CD4-positive, alpha-beta memory T cell (primary cell): Measurements from ENCODE around the gene FAM193A. TPM values are rescaled to one million over a fixed set of nuclear protein-coding genes. Genes with fewer than 3 reads are reported as not detected.

Experiments used
- CTCF ChIA-PET: fragments of 350-600 bp; sonication (Branson Sonifier 250); formaldehyde crosslinking; loops from one replicate; lab custom pipeline; 2021; ENCODE audit warnings: inconsistent platforms; ENCODE audit not compliant: partially characterized antibody; lab: Charles Lee
- POLR2A ChIA-PET: fragments of 350-600 bp; sonication (Branson Sonifier 250); formaldehyde crosslinking; loops from one replicate; lab custom pipeline; 2021; ENCODE audit not compliant: partially characterized antibody; lab: Charles Lee
- DNase-seq, 5 donors: peaks; one replicate each; pipeline versions ENCODE4 v3.0.0 to v3.0.0-alpha.2; 2020 to 2022; ENCODE audit warnings: mixed read lengths in 1 of 5
- H3K27ac ChIP-seq: one replicate; pipeline ENCODE4 v1.7.0; 2013; ENCODE audit warnings: low read depth, low read length
- H3K27me3 ChIP-seq: 2 replicates; pipeline ENCODE4 v1.7.0; 2013; ENCODE audit warnings: mild to moderate bottlenecking, low read length, moderate library complexity; ENCODE audit not compliant: insufficient read depth
- H3K36me3 ChIP-seq: 2 replicates; pipeline ENCODE4 v1.7.0; 2013; ENCODE audit warnings: mild to moderate bottlenecking, low read length, moderate library complexity; ENCODE audit not compliant: insufficient read depth
- H3K4me1 ChIP-seq: 2 replicates; pipeline ENCODE4 v1.7.0; 2013; ENCODE audit warnings: mild to moderate bottlenecking, low read length, moderate library complexity; ENCODE audit not compliant: insufficient read depth
- H3K4me3 ChIP-seq, 2 donors: one replicate each; pipeline ENCODE4 v1.7.0; 2013; ENCODE audit warnings: low read length in 2 of 2, mild to moderate bottlenecking in 1 of 2
- H3K9me3 ChIP-seq, 2 donors: one replicate each; pipeline ENCODE4 v1.7.0; 2013; ENCODE audit warnings: low read length in 2 of 2, control low read depth in 1 of 2; ENCODE audit not compliant: control insufficient read depth in 1 of 2
- H3K27ac Mint-ChIP-seq, 7 donors: one replicate each; pipeline ENCODE4 v1.8.0; 2020 to 2021; ENCODE audit warnings: mixed read lengths in 7 of 7, mild to moderate bottlenecking in 6 of 7, inconsistent platforms in 3 of 7, moderate library complexity in 3 of 7
- H3K27me3 Mint-ChIP-seq, 2 donors: one replicate each; pipeline ENCODE4 v1.8.0; 2020 to 2021; ENCODE audit warnings: mixed read lengths in 2 of 2
- H3K36me3 Mint-ChIP-seq, 2 donors: one replicate each; pipeline ENCODE4 v1.8.0; 2020 to 2021; ENCODE audit warnings: mixed read lengths in 2 of 2, inconsistent platforms in 1 of 2, mild to moderate bottlenecking in 1 of 2
- H3K4me1 Mint-ChIP-seq, 4 donors: one replicate each; pipeline ENCODE4 v1.8.0; 2020 to 2021; ENCODE audit warnings: mixed read lengths in 4 of 4, mild to moderate bottlenecking in 1 of 4
- H3K4me3 Mint-ChIP-seq, 8 donors: one replicate each; pipeline ENCODE4 v1.8.0; 2020 to 2021; ENCODE audit warnings: mixed read lengths in 8 of 8, mild to moderate bottlenecking in 7 of 8, moderate library complexity in 6 of 8, inconsistent platforms in 3 of 8
- H3K9me3 Mint-ChIP-seq, 8 donors: one replicate each; pipeline ENCODE4 v1.8.0; 2020 to 2021; ENCODE audit warnings: mixed read lengths in 8 of 8, mild to moderate bottlenecking in 5 of 8, inconsistent platforms in 3 of 8, moderate library complexity in 1 of 8
- intact Hi-C: fragments of 100-400 bp; cut with micrococcal nuclease; formaldehyde crosslinking; loops from one replicate; pipeline ENCODE4 v1.15.1; 2023
- polyA plus RNA-seq, 2 donors: library from polyadenylated mRNA; unstranded; fragments of 300-500 nt; fragmentation: Illumina TruSeq; gene quantifications; one replicate each; pipeline ENCODE4 v1.2.3, GENCODE V29; 2021
- total RNA-seq, 2 experiments: library from RNA; stranded (reverse); gene quantifications; one replicate each; pipeline ENCODE4 v1.2.3, GENCODE V29; 2021

Gene FAM193A
- total and polyA plus RNA-seq, 4 experiments from 2014 or later: 0.16 to 47.8 (median 26.1) TPM

GRCh38 chr4:2574009-2574408 lies 37.6 kb downstream of the FAM193A start:
- Mint-ChIP-seq H3K27ac (peak overlapping the region in 4 of 7 donors; percentile 9 to 36 (median 14)), H3K36me3 (peaks cover 6 to 8% of the 10 kb centered on the region in 2 donors), H3K27me3 (no peaks in the 10 kb centered on the region), H3K4me3 (peak overlapping the region in 1 of 8 donors; percentile 31), H3K9me3 (no peaks in the 10 kb centered on the region), H3K4me1 (peaks cover 51 to 69% (median 56%) of the 10 kb centered on the region in 4 donors)
- CTCF ChIA-PET: no interaction called here
- intact Hi-C loops: no loop called here
- no peak overlapping the region for H3K4me3 ChIP-seq
- POLR2A ChIA-PET: no interaction called here
- no peaks in the 10 kb centered on the region for H3K36me3 ChIP-seq
- H3K27me3 ChIP-seq: no peaks in the 10 kb centered on the region
- H3K9me3 ChIP-seq: no peaks in the 10 kb centered on the region
- H3K27ac ChIP-seq: no peak overlapping the region
- peaks cover 23% of the 10 kb centered on the region for H3K4me1 ChIP-seq
- no peak for DNase-seq

- no peak overlapping the region for H3K27ac ChIP-seq
- ChIA-PET CTCF (no interaction called here), POLR2A (no interaction called here)
- H3K4me1 Mint-ChIP-seq: peaks cover 50 to 69% (median 52%) of the 10 kb centered on the region in 4 donors
- no peaks in the 10 kb centered on the region for H3K9me3 Mint-ChIP-seq
- no peaks in the 10 kb centered on the region for H3K9me3 ChIP-seq
- H3K36me3 ChIP-seq: no peaks in the 10 kb centered on the region
- no peak overlapping the region for H3K4me3 ChIP-seq
- no peak overlapping the region for H3K4me3 Mint-ChIP-seq
- intact Hi-C loops: no loop called here
- peaks cover 14% of the 10 kb centered on the region for H3K4me1 ChIP-seq
- H3K36me3 Mint-ChIP-seq: peaks cover 6 to 7% of the 10 kb centered on the region in 2 donors
- DNase-seq: no peak
- no peaks in the 10 kb centered on the region for H3K27me3 Mint-ChIP-seq
- peak overlapping the region in 3 of 7 donors; percentile 37 to 74 (median 48) for H3K27ac Mint-ChIP-seq
- H3K27me3 ChIP-seq: no peaks in the 10 kb centered on the region
Measured at GRCh38 chr4:2574863-2575262, 38.4 kb downstream of the FAM193A start.

GRCh38 chr4:2576290-2576689 lies 39.8 kb downstream of the FAM193A start:
- peaks cover 35 to 63% (median 44%) of the 10 kb centered on the region in 4 donors for H3K4me1 Mint-ChIP-seq
- H3K36me3 Mint-ChIP-seq: peaks cover 9 to 15% of the 10 kb centered on the region in 2 donors
- ChIA-PET CTCF (no interaction called here), POLR2A (no interaction called here)
- intact Hi-C loops: no loop called here
- Histone ChIP-seq H3K36me3 (no peaks in the 10 kb centered on the region), H3K27me3 (no peaks in the 10 kb centered on the region), H3K4me3 (no peak overlapping the region), H3K4me1 (no peaks in the 10 kb centered on the region), H3K9me3 (no peaks in the 10 kb centered on the region), H3K27ac (no peak overlapping the region)
- no peak for DNase-seq
- H3K9me3 Mint-ChIP-seq: no peaks in the 10 kb centered on the region
- no peak overlapping the region for H3K4me3 Mint-ChIP-seq
- H3K27ac Mint-ChIP-seq: no peak overlapping the region
- no peaks in the 10 kb centered on the region for H3K27me3 Mint-ChIP-seq

DNA sequence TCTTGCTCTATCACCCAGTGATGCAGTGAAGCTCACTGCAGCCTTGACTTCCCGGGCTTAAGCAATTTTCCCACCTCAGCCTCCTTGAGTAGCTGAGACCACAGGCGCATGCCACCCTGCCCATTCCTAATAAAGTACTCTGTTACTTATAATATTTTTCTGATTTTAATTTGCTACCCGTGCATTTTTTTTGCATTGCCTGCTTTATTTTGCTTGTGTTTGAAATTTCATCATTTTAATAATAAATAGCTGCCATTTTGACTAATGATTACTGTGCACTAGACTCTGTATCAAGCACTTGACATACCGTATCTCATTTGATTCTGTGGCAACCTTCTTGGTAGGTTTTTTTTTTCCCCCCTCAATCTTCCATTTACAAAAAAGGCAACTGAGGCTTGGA lies 41.7 kb downstream of the FAM193A start:
- H3K36me3 ChIP-seq: no peaks in the 10 kb centered on the region
- H3K27me3 ChIP-seq: no peaks in the 10 kb centered on the region
- no peak overlapping the region for H3K27ac ChIP-seq
- H3K9me3 ChIP-seq: no peaks in the 10 kb centered on the region
- H3K9me3 Mint-ChIP-seq: no peaks in the 10 kb centered on the region
- H3K4me3 Mint-ChIP-seq: no peak overlapping the region
- peaks cover 36 to 66% (median 44%) of the 10 kb centered on the region in 4 donors for H3K4me1 Mint-ChIP-seq
- intact Hi-C loops: no loop called here
- ChIA-PET CTCF (no interaction called here), POLR2A (no interaction called here)
- H3K36me3 Mint-ChIP-seq: peaks cover 12 to 23% of the 10 kb centered on the region in 2 donors
- DNase-seq: no peak
- no peak overlapping the region for H3K27ac Mint-ChIP-seq
- H3K4me3 ChIP-seq: no peak overlapping the region
- H3K4me1 ChIP-seq: peaks cover 2% of the 10 kb centered on the region
- H3K27me3 Mint-ChIP-seq: no peaks in the 10 kb centered on the region

DNA sequence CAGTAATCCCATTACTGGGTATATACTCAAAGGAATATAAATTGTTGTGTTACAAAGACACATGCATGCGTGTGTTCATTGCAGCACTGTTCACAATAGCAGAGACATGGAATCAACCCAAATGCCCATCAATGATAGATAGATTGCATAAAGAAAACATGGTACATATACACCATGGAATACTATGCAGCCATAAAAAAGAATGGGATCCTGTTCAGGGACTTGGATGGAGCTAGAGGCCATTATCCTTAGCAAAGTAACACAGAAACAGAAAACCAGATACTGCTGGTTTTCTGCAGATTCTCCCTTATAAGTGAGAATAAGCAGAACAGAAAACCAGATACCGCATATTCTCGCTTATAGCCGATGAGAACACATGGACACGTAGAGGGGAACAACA lies 43.5 kb downstream of the FAM193A start:
- Mint-ChIP-seq H3K9me3 (no peaks in the 10 kb centered on the region), H3K27ac (no peak overlapping the region), H3K4me1 (peaks cover 35 to 63% (median 43%) of the 10 kb centered on the region in 4 donors), H3K4me3 (no peak overlapping the region), H3K36me3 (peaks cover 15 to 22% of the 10 kb centered on the region in 2 donors), H3K27me3 (no peaks in the 10 kb centered on the region)
- Histone ChIP-seq H3K36me3 (no peaks in the 10 kb centered on the region), H3K27ac (no peak overlapping the region), H3K9me3 (no peaks in the 10 kb centered on the region), H3K4me1 (peaks cover 6% of the 10 kb centered on the region), H3K4me3 (no peak overlapping the region), H3K27me3 (no peaks in the 10 kb centered on the region)
- intact Hi-C loops: no loop called here
- POLR2A ChIA-PET: no interaction called here
- CTCF ChIA-PET: interaction anchor here (0.9 kb wide), 1 partner anchor 44 kb away, joined by 3 read pairs; the partner anchor contains the start of gene FAM193A
- DNase-seq: no peak

GRCh38 chr4:2583092-2583491 lies 46.6 kb downstream of the FAM193A start:
- H3K4me1 Mint-ChIP-seq: peaks cover 40 to 75% (median 54%) of the 10 kb centered on the region in 4 donors

DNA sequence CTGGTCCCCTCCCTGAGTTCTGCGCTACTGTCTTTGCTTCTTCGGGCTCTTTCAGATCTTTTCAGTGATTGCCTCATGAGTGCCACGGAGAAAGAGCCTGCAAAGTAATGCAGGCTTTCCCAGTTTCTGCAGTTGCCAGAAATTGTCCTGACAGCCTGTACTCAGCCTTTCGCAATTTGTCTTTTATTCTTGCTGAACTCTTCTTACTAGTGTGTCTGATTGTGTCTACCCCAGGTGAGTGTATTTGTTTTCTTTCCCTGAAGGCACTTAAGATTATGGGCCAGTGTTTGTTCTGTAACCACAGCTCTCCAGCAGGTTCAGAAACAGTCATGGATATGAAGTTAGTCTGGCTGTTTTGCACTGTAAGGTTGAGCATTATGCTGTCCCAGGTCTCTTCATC lies 47.1 kb downstream of the FAM193A start:
- no peaks in the 10 kb centered on the region for H3K9me3 Mint-ChIP-seq
- POLR2A ChIA-PET: no interaction called here
- DNase-seq: no peak
- no peaks in the 10 kb centered on the region for H3K9me3 ChIP-seq
- H3K4me1 Mint-ChIP-seq: peaks cover 44 to 79% (median 58%) of the 10 kb centered on the region in 4 donors
- H3K36me3 Mint-ChIP-seq: peaks cover 11 to 19% of the 10 kb centered on the region in 2 donors
- H3K36me3 ChIP-seq: no peaks in the 10 kb centered on the region
- H3K4me3 ChIP-seq: no peak overlapping the region
- H3K4me3 Mint-ChIP-seq: peak overlapping the region in 2 of 8 donors; percentile 2 to 3
- CTCF ChIA-PET: no interaction called here
- peak overlapping the region in 5 of 7 donors; percentile 11 to 62 (median 32) for H3K27ac Mint-ChIP-seq
- no peaks in the 10 kb centered on the region for H3K27me3 ChIP-seq
- H3K27ac ChIP-seq: no peak overlapping the region
- no peaks in the 10 kb centered on the region for H3K27me3 Mint-ChIP-seq
- intact Hi-C loops: no loop called here
- H3K4me1 ChIP-seq: peaks cover 28% of the 10 kb centered on the region

More at GRCh38 chr4:2583092-2583491, 46.6 kb downstream of the FAM193A start:
- ChIA-PET POLR2A (no interaction called here), CTCF (no interaction called here)
- Mint-ChIP-seq H3K27ac (peak overlapping the region in 4 of 7 donors; percentile 18 to 80 (median 47)), H3K27me3 (no peaks in the 10 kb centered on the region), H3K36me3 (peaks cover 11 to 19% of the 10 kb centered on the region in 2 donors), H3K9me3 (no peaks in the 10 kb centered on the region), H3K4me3 (peak overlapping the region in 1 of 8 donors; percentile 2)
- Histone ChIP-seq H3K36me3 (no peaks in the 10 kb centered on the region), H3K27me3 (no peaks in the 10 kb centered on the region), H3K4me1 (peaks cover 24% of the 10 kb centered on the region), H3K9me3 (no peaks in the 10 kb centered on the region), H3K27ac (no peak overlapping the region), H3K4me3 (no peak overlapping the region)
- no peak for DNase-seq
- intact Hi-C loops: no loop called here
